ENCODE data around the gene MYD88. TPM values are rescaled to one million over a fixed set of nuclear protein-coding genes. Genes with fewer than 3 reads are reported as not detected.

The MYD88 gene
- total RNA-seq = 10 to 100 TPM; 10.8 to 19.0 TPM
- long read RNA-seq, transcript MYD88-201 (5 exons, 2,850 nt) = major isoform, 15 of 27 reads
- long read RNA-seq, partial matches to known transcripts = 1 of 27 reads
- long read RNA-seq, other reads (novel, unspliced or antisense) = 6 of 27 reads

GRCh38 chr3:38138349-38139190, at the start of gene MYD88:
Gene MYD88, plus strand, starts transcription at chr3:38138661. Its CDS starts 40 bp downstream, at chr3:38138701.
- ATAC-seq (peak; percentile 48 to 65), DNase-seq (peak; percentile 93)
- intact Hi-C loops (cut with DNase I) = loop anchor here in 1 of 2 donors (10.0 kb wide), 1 partner anchor 106 kb away; no protein-coding TSS in a partner anchor

DNA sequence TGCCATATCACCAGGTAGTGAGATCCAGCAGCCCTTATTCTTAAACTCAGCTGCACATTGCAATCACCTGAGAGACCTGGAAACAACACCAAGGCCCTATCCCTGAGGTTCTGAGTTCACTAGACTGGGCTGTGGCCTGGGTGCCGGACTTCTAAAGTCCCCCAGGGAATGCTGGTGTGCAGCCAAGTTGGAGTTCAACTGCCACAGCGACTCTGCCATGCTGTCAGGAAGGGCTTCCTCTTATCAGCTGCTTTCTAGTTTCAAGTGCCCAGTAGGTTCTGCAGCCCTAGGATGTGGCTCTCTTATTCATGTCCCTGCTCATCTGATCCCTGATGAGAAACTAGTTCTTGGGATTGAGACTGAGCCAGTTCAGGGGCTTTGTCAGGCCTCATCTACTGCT, 49.3 kb upstream of the MYD88 start:
- intact Hi-C loops (cut with DNase I) = no loop called here

GRCh38 chr3:38090453-38090852, 48.0 kb upstream of the MYD88 start:
- ATAC-seq = no peak

More for the DNA sequence above, 49.3 kb upstream of the MYD88 start:
- DNase-seq = no peak
- peak in 1 of 2 donors; percentile 60 for ATAC-seq

DNA sequence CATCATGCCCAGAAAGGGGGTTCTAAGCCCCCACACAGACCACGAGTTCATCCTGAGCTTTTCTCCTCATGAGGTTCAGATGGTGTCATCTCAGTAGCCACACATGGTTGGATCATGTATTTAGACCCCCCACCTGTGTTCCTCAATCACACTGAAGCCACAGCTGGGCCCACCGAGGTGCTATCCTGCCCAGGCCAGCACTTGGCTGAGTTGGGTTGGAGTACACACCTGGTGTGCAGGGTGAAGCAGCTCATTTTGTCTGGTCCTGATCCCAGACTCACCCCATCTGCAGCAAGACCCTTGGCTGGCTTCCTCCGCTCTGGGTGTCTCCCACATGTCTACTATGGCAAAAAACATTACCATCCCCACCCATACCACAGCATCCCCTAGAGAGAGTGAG, 43.5 kb upstream of the MYD88 start:
- intact Hi-C loops (cut with DNase I) = no loop called here
- DNase-seq = no peak
- no peak for ATAC-seq

More at GRCh38 chr3:38090453-38090852, 48.0 kb upstream of the MYD88 start:
- intact Hi-C loops (cut with DNase I) = no loop called here
- no peak for DNase-seq

- intact Hi-C loops (cut with DNase I) = no loop called here
- ATAC-seq = no peak
- DNase-seq = no peak
Observed at GRCh38 chr3:38095669-38096483, 42.6 kb upstream of the MYD88 start.

- ATAC-seq = no peak
- intact Hi-C loops (cut with DNase I) = no loop called here
- DNase-seq = no peak
Observed at GRCh38 chr3:38097446-38098375, 40.8 kb upstream of the MYD88 start.

DNA sequence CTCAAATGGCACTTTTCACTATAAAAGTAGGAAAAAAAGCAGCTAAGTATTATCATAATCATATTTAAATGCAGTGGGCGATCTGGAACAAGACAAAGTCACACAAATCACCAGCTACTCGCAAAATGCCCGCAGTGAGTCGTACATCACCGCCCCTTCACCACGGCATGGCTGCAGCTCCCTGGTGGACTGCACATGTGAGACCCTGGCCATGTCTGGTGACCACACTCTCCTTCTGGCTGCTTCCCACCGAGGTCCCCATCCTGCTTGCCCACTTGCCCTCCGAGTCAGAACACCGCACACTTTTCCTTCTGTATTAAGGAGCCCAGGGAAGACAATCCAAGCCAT, 40.1 kb upstream of the MYD88 start:
- ATAC-seq (no peak), DNase-seq (no peak)
- intact Hi-C loops (cut with DNase I) = no loop called here

GRCh38 chr3:38099518-38099917, 38.9 kb upstream of the MYD88 start:
- DNase-seq (no peak), ATAC-seq (no peak)
- intact Hi-C loops (cut with DNase I) = no loop called here

- ATAC-seq (no peak), DNase-seq (no peak)
- intact Hi-C loops (cut with DNase I) = no loop called here
Observed at GRCh38 chr3:38100498-38100897, 38.0 kb upstream of the MYD88 start.

- DNase-seq (no peak), ATAC-seq (no peak)
- intact Hi-C loops (cut with DNase I) = no loop called here
Observed at GRCh38 chr3:38101811-38102443, 36.5 kb upstream of the MYD88 start.

GRCh38 chr3:38102444-38102814, 36.0 kb upstream of the MYD88 start:
- intact Hi-C loops (cut with DNase I) = no loop called here
- ATAC-seq = no peak
- no peak for DNase-seq

GRCh38 chr3:38105525-38105924, 32.9 kb upstream of the MYD88 start:
- intact Hi-C loops (cut with DNase I) = no loop called here
- ATAC-seq (no peak), DNase-seq (no peak)

- no peak for DNase-seq
- intact Hi-C loops (cut with DNase I) = no loop called here
- ATAC-seq = no peak
Observed at GRCh38 chr3:38107911-38108648, 30.4 kb upstream of the MYD88 start.

DNA sequence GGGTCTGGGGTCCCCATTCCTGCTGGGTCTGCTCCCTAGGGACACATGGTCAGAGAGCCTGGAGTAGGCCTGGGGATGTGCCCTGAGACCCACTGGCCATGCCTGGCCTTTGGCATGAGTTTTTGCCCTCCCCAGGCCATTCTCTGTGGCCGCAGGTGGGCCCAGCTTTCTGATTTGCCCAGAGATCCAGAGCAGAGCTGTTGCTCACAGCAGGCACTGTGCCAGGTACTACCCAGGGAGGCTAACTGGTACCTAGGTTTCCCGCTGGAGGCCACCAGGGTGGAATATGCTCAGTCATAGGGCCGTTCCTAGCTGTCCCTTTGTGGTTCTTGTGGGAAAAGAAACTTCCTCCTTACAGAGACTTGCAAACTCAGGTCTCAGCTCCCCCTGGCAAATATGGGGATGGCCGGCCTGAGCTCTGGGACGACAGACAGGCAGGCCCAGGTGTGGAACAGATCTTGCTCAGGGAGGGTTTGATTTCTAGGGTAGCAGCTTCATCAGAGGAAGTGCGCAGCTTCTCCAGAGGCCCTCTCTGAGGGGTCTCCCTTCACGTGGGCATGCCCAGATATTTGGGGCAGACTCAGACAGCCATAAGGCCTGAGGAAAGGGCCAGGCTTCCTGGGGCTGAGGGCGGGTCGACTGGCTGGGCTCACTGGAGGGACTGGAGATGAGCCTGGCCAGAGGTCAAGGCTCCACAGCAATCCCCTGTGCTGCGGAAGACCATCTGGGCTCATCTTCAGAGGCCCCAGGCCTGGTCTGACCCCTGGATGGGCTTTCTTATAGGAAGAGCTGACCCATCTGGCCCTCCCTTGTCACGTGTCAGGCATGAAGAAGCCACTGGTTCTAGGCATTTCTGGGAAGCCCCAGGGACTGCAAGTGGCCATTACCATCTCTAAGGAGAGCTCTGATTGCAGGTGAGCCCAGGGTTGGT, 29.5 kb upstream of the MYD88 start:
- intact Hi-C loops (cut with DNase I) = no loop called here
- ATAC-seq (no peak), DNase-seq (no peak)

GRCh38 chr3:38109580-38110313, 28.7 kb upstream of the MYD88 start:
- no peak for DNase-seq
- intact Hi-C loops (cut with DNase I) = loop anchor here (10.0 kb wide), 1 partner anchor 365 kb away; no protein-coding TSS in a partner anchor
- ATAC-seq = no peak

Data from left cardiac atrium (tissue), 4 donors.